ENCODE results near the gene ELAVL1.

- no peak for TF ChIP-seq CTCF (IDR thresholded peaks at IDR 0.05)
- TF ChIP-seq EZH2phosphoT487 (IDR thresholded peaks at IDR 0.05): no peak
- TF ChIP-seq EZH2 (IDR thresholded peaks at IDR 0.05): no peak
Measured at GRCh38 chr19:7928334-7928706, 77.1 kb downstream of the ELAVL1 start.

Data from neural progenitor cell (in vitro differentiated cells).